Naive thymus-derived CD8-positive, alpha-beta T cell (primary cell): Measurements from ENCODE around the gene RAVER1. TPM values are rescaled to one million over a fixed set of nuclear protein-coding genes. Genes with fewer than 3 reads are reported as not detected.
"Not testable (repeated sequence)": the region's sequence is repeated elsewhere in the genome, so short reads cannot be mapped to it uniquely, and the experiment has no call there.

Experiments
- ATAC-seq, 2 donors: fragments of 150-1000 bp; cut with Tn5 transposase in 1 of 2; sonication (Bioruptor Pico), chemical (Tn5 transposase) in 1 of 2; 1 replicate in 1 of 2; 2 replicates in 1 of 2; pipeline ENCODE4 v1.10.0; 2021; ENCODE audit warnings: mild to moderate bottlenecking in 2 of 2, moderate library complexity in 2 of 2
- POLR2A ChIA-PET: fragments of 350-600 bp; sonication (Branson Sonifier 250); formaldehyde crosslinking; loops from one replicate; lab custom pipeline; 2021; ENCODE audit warnings: antibody characterized with exemption; lab: Charles Lee
- DNase-seq, 10 donors: peaks; one replicate each; pipeline versions ENCODE4 v3.0.0 to v3.0.0-alpha.2; 2020 to 2022
- H3K27ac Mint-ChIP-seq, 10 donors: one replicate each; pipeline ENCODE4 v1.8.0; 2020 to 2022; ENCODE audit warnings: mild to moderate bottlenecking in 10 of 10, mixed read lengths in 10 of 10, moderate library complexity in 4 of 10, inconsistent platforms in 1 of 10
- H3K27me3 Mint-ChIP-seq, 5 donors: one replicate each; pipeline ENCODE4 v1.8.0; 2021 to 2022; ENCODE audit warnings: mixed read lengths in 5 of 5
- H3K36me3 Mint-ChIP-seq, 3 donors: one replicate each; pipeline ENCODE4 v1.8.0; 2020 to 2022; ENCODE audit warnings: mixed read lengths in 3 of 3, mild to moderate bottlenecking in 2 of 3, inconsistent platforms in 1 of 3
- H3K4me1 Mint-ChIP-seq, 4 donors: one replicate each; pipeline ENCODE4 v1.8.0; 2021 to 2022; ENCODE audit warnings: mixed read lengths in 4 of 4
- H3K4me3 Mint-ChIP-seq, 10 donors: one replicate each; pipeline ENCODE4 v1.8.0; 2020 to 2022; ENCODE audit warnings: mild to moderate bottlenecking in 10 of 10, mixed read lengths in 10 of 10, moderate library complexity in 6 of 10, inconsistent platforms in 1 of 10
- H3K9me3 Mint-ChIP-seq, 9 donors: one replicate each; pipeline ENCODE4 v1.8.0; 2020 to 2022; ENCODE audit warnings: mixed read lengths in 9 of 9, mild to moderate bottlenecking in 3 of 9, inconsistent platforms in 1 of 9, moderate library complexity in 1 of 9
- polyA plus RNA-seq, 3 donors: library from polyadenylated mRNA; unstranded; fragments of 300-500 nt; fragmentation: Illumina TruSeq; gene quantifications; one replicate each; pipeline ENCODE4 v1.2.3, GENCODE V29; 2021
- total RNA-seq, 8 experiments: library from RNA in 2 of 8; stranded (reverse) in 2 of 8; gene quantifications; one replicate each; pipeline ENCODE4 v1.2.3 and lab custom pipeline; 2021 to 2026

The RAVER1 gene
- total and polyA plus RNA-seq, 5 experiments from 2014 or later, result 11.2 to 55.8 (median 23.6) TPM

DNA sequence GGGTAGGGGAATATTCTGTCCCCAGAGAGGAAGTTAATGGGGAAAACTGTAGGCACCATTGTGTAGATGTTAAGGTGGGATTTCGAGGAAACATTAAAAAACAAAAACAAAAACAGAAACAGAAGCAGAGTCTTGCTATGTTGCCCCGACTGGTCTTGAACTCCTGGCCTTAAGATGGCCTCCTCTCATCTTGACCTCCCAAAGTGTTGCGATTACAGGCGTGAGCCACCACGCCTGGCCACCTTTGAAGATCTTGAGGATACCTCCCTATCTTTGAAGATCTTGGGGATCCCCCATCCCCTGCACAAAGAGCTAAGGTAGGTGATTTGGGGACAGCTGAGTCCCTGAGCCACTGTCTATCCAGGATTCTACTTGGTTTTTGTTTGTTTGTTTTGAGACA lies 6.6 kb upstream of the RAVER1 start:
- peaks cover 0 to 18% (median 0%) of the 10 kb centered on the region in 3 donors for H3K36me3 Mint-ChIP-seq
- no peaks in the 10 kb centered on the region for H3K27me3 Mint-ChIP-seq
- peak overlapping the region; percentile 91 to 99 (median 94) for H3K4me3 Mint-ChIP-seq
- H3K27ac Mint-ChIP-seq, result peak overlapping the region; percentile 82 to 97 (median 96)
- DNase-seq (no peak), ATAC-seq (no peak)
- H3K4me1 Mint-ChIP-seq, result peaks cover 8 to 45% (median 32%) of the 10 kb centered on the region in 4 donors
- POLR2A ChIA-PET, result no interaction called here
- H3K9me3 Mint-ChIP-seq, result no peaks in the 10 kb centered on the region

DNA sequence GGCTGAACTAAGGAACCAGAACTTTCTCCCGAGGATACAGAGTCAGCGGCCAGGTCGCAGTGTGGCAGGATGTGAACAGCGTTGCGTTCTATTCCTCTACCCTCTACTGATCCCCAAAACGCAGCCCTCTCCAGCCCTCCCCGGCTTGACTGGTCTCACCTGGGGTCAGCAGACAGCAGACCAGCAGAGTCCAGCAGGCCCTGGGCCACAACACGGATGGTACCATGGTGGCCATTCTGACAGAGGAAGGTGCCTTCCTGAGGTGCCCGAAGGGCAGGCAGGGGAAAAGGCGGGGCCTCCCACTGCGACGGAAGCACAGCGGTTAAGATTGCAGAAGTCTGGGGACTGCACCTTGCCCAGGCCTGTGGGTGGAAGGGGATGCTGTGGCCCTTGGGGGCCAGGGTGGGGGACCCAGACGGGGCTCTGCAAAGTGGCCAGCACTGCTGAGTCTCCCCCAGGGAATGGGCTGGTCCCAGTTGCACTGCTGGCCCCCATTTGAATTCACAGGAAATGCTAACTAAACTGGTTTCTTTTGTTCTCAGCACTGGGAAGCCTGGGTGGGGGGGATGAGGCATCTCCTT lies 6.1 kb upstream of the RAVER1 start, which contains the start of gene ICAM3:
Gene ICAM3 (minus strand): TSS at position 245 of the 581 bp plus-strand sequence. CDS start 10 bp downstream, at position 235.
- Mint-ChIP-seq H3K27me3 (no peaks in the 10 kb centered on the region), H3K4me3 (peak within 1 kb of the TSS; percentile 91 to 99 (median 94)), H3K4me1 (peaks cover 8 to 47% (median 35%) of the 10 kb centered on the region in 4 donors), H3K9me3 (no peaks in the 10 kb centered on the region), H3K36me3 (peaks cover 0 to 22% (median 0%) of the 10 kb centered on the region in 3 donors), H3K27ac (peak within 1 kb of the TSS; percentile 82 to 97 (median 96))
- POLR2A ChIA-PET, result no interaction called here
- DNase-seq (peak; percentile 16 to 77 (median 58)), ATAC-seq (peak; percentile 96 to 97)

DNA sequence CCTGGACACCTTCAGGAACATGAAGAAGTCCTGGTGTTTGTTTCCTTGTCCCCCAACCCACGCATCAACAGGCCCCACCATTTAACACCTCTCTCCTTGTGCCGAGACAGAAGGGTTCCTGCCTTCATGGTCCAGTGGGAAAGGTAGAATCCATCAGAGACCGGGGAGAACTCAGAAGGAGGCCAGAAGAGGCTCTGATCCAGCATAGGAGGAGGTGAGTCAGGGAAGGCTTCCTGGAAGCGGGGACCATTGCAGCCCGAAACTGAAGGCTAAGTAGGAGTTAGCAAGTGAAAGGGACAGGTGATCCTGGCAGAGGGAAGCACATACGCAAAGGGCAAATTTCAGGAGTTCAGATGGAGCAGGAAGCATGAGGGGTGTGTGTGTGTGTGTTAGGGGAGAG lies 5.6 kb upstream of the RAVER1 start:
- Mint-ChIP-seq H3K27me3 (no peaks in the 10 kb centered on the region), H3K4me3 (peak overlapping the region; percentile 91 to 99 (median 94)), H3K9me3 (no peaks in the 10 kb centered on the region), H3K36me3 (peaks cover 0 to 25% (median 0%) of the 10 kb centered on the region in 3 donors), H3K27ac (peak overlapping the region; percentile 82 to 97 (median 96)), H3K4me1 (peaks cover 8 to 50% (median 40%) of the 10 kb centered on the region in 4 donors)
- ATAC-seq (no peak), DNase-seq (no peak)
- POLR2A ChIA-PET, result no interaction called here

DNA sequence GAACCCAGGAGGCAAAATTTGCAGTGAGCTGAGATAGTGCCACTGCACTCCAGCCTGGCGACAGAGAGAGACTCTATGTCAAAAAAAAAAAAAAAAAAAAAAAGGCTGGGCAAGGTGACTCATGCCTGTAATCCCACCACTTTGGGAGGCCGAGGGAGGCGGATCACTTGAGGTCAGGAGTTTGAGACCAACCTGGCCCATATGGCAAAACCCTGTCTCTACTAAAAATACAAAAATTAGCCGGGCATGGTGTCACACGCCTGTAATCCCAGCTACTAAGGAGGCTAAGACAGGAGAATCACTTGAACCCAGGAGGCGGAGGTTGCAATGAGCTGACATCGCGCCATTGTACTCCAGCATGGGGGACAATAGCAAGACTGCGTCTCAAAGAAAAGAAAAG lies 3.4 kb upstream of the RAVER1 start:
- Mint-ChIP-seq H3K4me3 (peak overlapping the region in 5 of 10 donors; percentile 7 to 51 (median 15)), H3K36me3 (peaks cover 0 to 30% (median 4%) of the 10 kb centered on the region in 3 donors), H3K27ac (peak overlapping the region in 5 of 10 donors; percentile 19 to 57 (median 34)), H3K4me1 (peaks cover 15 to 69% (median 61%) of the 10 kb centered on the region in 4 donors)
- not testable (repeated sequence) for H3K9me3 Mint-ChIP-seq, H3K27me3 Mint-ChIP-seq, ATAC-seq, DNase-seq
- POLR2A ChIA-PET, result interaction anchor here (0.6 kb wide), 1 partner anchor 24 kb away, joined by 3 read pairs; no protein-coding TSS in a partner anchor

DNA sequence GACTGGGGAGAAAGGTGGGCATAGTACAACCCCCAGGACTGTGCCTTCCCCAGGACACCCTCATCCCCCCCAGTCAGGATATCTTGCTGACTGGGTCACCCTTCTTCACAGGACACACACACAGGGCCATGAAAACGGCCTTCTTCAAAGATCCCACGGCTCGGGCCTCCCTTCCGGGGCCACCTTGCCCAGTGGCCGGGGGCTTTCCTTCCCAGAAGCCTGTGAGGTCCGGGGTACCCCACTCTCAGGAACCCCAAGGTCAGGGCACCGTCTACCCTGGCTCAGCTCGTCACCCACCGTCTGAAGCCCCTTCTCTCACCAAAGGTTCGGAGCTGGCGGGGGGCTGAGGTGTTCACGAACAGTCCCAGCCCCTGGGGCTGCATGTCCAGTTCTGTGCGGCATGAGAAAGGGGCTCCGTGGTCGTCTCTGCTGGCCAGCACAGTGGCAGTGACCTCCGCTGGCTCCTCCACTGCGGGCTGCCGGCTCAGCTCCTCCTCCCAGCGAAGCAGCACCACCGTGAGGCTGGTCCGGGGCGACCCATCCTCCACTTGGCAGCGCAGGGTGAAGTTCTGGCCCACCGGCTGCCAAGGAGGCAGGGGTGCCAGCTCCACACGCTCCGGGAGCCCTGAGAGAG lies 2.1 kb upstream of the RAVER1 start:
- peak overlapping the region in 3 of 10 donors; percentile 2 to 35 (median 25) for H3K27ac Mint-ChIP-seq
- H3K4me1 Mint-ChIP-seq, result peaks cover 15 to 73% (median 58%) of the 10 kb centered on the region in 4 donors
- DNase-seq, result no peak
- ATAC-seq, result no peak
- POLR2A ChIA-PET, result interaction anchor here (0.5 to 0.6 kb wide), 3 partner anchors 46 to 1235 kb away, joined by 4 to 5 read pairs (median 4); no protein-coding TSS in a partner anchor
- no peaks in the 10 kb centered on the region for H3K27me3 Mint-ChIP-seq
- H3K4me3 Mint-ChIP-seq, result peak overlapping the region in 1 of 10 donors; percentile 9
- H3K36me3 Mint-ChIP-seq, result peaks cover 0 to 30% (median 4%) of the 10 kb centered on the region in 3 donors
- H3K9me3 Mint-ChIP-seq, result no peaks in the 10 kb centered on the region

DNA sequence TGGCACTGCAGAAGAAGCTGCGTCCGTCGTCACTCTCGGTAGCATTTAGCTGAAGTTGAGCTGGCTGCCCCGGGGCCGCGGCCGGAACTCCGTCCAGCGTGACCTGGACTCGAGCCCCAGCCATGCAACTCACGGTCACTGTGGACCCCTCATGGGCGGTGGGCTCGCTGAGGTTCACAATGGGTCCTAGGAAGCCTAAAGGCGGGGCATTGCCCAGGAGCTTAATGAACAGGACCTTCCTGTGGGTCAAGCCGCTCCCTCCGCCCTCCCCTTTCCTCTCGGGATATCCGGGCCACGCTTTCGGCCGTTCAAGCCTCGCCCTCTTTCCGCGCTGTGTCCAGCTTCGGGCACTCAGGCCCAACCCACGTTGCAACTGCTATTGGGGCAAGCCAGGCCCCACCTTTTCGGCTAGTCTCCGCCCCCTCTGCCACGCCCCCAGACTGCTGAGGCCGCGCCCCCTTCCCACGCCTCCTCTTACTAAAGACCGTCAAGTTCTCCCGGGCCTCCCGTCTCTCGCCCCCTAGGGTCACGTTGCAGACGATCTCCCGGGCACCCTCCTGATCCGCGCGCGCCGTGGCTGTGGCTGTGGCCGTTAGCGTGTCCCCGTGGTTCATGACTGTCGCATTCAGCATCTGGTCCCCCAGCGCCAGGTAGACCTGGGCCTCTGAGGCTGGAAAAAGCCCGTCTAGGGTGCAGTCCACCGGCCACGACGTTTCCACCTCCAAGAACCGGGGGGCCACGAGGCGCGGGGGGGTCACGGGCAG lies 1.4 kb upstream of the RAVER1 start:
- POLR2A ChIA-PET, result interaction anchor here (0.6 to 2.6 kb wide), 6 partner anchors 9 to 1236 kb away, joined by 3 to 13 read pairs (median 5); partner anchors contain the start of gene TYK2
- Mint-ChIP-seq H3K4me1 (peaks cover 14 to 72% (median 58%) of the 10 kb centered on the region in 4 donors), H3K36me3 (peaks cover 0 to 36% (median 5%) of the 10 kb centered on the region in 3 donors), H3K4me3 (peak overlapping the region in 6 of 10 donors; percentile 9 to 96 (median 34)), H3K27ac (peak overlapping the region in 6 of 10 donors; percentile 20 to 96 (median 50)), H3K9me3 (no peaks in the 10 kb centered on the region), H3K27me3 (no peaks in the 10 kb centered on the region)
- no peak for ATAC-seq
- peak in 3 of 10 donors; percentile 17 to 25 (median 24) for DNase-seq

DNA sequence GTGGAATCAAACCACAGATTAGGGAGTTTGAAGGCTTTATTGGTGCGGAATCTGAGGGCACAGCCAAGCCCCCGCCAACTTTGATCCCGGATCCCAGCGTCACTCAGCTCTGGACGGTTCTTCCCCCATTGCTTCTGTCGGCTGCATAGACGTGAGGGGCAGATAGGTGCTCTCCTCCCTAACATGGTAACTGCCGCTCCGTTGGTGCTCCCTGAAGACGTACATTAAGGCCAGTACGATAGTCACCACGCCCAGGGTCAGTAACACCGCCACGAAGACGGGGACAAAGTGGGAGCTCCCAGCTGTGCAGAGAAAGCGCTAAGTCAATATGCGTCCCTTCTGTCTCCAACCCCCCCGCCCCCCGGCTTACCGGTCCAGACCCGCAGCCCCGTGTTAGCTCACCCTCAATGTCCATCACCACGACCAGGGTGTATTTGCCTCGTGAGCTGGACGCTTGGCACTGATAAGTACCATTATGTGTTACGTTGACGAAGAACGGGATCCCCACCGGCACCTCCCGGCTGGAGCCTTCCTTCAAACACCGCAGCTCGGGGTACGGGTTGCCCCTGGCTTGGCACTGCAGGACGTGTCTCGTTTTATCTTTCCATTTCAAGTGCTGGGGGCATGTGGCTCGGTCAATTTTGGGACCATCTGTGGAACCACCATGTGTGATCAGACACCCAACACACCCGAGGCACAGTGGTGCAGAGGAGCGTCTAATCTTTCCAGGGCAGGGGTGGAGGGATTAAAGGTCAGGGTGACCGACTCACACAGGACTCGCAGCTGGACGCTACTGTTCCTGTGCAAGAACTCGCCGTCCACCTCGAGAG lies 644 bp upstream of the RAVER1 start:
- H3K27me3 Mint-ChIP-seq, result no peaks in the 10 kb centered on the region
- ATAC-seq (peak in 1 of 2 donors; percentile 1), DNase-seq (no peak)
- H3K4me3 Mint-ChIP-seq, result peak overlapping the region; percentile 93 to 97 (median 96)
- H3K4me1 Mint-ChIP-seq, result peaks cover 14 to 68% (median 51%) of the 10 kb centered on the region in 4 donors
- POLR2A ChIA-PET, result interaction anchor here (0.5 to 2.6 kb wide), 15 partner anchors 10 to 628 kb away, joined by 3 to 13 read pairs (median 5); partner anchors contain the start of genes CDC37, ICAM1 and TYK2
- H3K27ac Mint-ChIP-seq, result peak overlapping the region; percentile 84 to 97 (median 96)
- no peaks in the 10 kb centered on the region for H3K9me3 Mint-ChIP-seq
- H3K36me3 Mint-ChIP-seq, result peaks cover 0 to 42% (median 5%) of the 10 kb centered on the region in 3 donors

DNA sequence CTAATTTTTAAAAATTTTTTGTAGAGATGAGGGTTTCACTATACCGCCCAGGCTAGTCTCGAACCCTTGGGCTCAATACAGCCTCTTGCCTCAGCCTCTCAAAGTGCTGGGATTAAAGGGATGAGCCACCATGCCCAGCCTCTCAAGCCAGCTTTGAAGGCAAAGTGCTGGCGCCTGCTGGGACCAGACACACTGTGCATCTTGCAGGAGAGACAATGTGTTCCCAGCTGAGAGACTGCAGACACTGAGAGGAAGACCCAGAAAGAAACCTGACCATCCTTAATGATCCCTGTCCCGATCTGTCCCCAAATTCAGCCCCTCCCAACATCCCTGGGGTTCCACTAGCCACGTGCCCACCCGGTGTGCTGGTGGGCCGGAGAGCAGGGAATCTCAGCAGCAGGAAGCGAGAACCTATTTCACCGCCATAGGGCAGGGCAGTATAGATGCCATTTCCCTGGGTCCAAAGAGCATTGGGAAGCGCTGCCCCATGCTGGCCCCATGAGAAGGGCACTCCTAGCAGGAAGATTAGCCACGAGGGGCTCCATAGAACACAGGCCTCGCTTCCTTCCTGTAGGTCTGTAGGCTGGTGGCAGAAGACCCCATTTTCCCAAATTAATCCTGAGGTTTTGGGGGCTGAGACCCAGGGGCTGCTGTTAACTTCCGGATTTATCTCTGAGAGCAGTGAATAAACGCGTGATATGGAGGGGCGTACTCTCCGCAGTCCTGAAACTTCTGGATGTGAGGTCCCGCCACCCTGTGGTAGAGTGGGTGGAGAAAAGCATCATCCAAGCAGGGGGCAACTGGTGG lies 968 bp downstream of the RAVER1 start:
- POLR2A ChIA-PET, result interaction anchor here (0.7 to 2.6 kb wide), 11 partner anchors 9 to 189 kb away, joined by 3 to 13 read pairs (median 6); partner anchors contain the start of genes CDC37, ICAM1 and TYK2
- DNase-seq, result no peak
- H3K9me3 Mint-ChIP-seq, result no peaks in the 10 kb centered on the region
- H3K4me3 Mint-ChIP-seq, result peak overlapping the region; percentile 93 to 97 (median 96)
- H3K4me1 Mint-ChIP-seq, result peaks cover 8 to 56% (median 40%) of the 10 kb centered on the region in 4 donors
- ATAC-seq, result no peak
- no peaks in the 10 kb centered on the region for H3K27me3 Mint-ChIP-seq
- H3K27ac Mint-ChIP-seq, result peak overlapping the region; percentile 84 to 97 (median 96)
- peaks cover 0 to 49% (median 7%) of the 10 kb centered on the region in 3 donors for H3K36me3 Mint-ChIP-seq

DNA sequence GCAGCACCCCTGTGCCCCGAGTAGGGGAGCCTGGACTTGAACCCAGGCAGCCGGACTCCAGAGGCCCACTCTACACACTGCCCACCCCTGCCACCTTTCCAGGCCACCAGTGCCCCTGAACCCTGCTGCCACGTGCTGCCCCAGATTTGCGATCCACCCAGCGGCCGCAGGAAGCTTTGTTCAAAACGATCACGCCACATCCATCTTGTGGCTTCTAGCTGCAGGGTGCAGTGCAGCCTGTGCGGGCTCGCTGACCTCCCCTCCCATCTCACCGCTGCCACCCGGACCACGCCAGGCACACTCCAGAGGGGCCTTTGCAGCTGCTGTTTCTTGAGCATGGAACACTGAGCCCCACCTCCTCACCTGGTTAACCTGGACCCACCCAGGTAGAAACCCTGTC lies 3.8 kb downstream of the RAVER1 start:
- ATAC-seq, result no peak
- Mint-ChIP-seq H3K27me3 (no peaks in the 10 kb centered on the region), H3K4me1 (peaks cover 8 to 39% (median 34%) of the 10 kb centered on the region in 4 donors), H3K27ac (peak overlapping the region in 1 of 10 donors; percentile 41), H3K36me3 (peaks cover 0 to 57% (median 7%) of the 10 kb centered on the region in 3 donors), H3K9me3 (no peaks in the 10 kb centered on the region), H3K4me3 (no peak overlapping the region)
- no peak for DNase-seq
- POLR2A ChIA-PET, result interaction anchor here (1.6 to 1.8 kb wide), 2 partner anchors 49 to 59 kb away, joined by 5 to 6 read pairs; partner anchors contain the start of gene ICAM1

DNA sequence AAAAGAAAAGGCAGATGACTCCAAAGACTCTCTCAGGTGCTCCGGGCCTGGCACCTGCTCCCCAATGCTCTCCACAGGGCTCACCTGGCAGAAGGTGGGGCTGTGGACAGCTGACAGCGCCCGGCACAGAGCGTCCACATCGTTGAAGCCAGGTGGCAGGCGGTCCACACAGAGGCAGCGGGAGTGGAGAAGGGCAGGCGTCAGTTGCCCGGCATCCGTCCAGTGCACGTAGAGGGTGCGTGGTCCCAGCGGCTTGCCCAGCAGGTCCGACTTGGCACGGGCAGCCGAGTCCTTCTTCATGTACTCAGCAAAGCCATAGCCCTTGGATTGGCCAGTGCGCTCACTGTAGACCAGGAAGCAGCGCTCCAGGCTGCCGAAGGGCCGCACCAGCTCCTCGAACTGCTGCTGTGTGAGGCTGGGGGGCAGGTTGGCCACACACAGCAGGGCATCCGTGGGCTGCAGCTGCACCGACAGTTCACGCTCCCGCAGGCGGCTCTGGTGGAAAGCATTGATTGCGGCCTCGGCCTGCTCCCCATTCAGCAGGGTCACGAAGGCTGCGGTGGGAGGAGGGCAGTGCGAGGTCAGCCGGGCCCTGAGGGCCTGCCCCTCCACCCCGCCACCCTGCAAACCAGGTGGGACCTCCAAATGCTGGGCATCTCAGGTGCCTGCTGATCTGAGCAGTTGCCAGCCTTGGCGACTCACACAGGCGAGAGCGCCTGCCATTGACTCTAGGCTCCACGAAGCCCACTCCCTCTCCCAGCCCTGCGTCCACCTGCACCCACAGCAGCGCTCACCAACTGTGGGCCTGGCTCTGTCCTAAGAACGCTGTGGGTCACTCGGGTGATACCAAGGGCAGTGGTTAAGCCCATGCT lies 4.5 kb downstream of the RAVER1 start:
- DNase-seq (no peak), ATAC-seq (no peak)
- H3K36me3 Mint-ChIP-seq, result peaks cover 0 to 62% (median 9%) of the 10 kb centered on the region in 3 donors
- no peaks in the 10 kb centered on the region for H3K27me3 Mint-ChIP-seq
- peaks cover 8 to 34% (median 27%) of the 10 kb centered on the region in 4 donors for H3K4me1 Mint-ChIP-seq
- H3K9me3 Mint-ChIP-seq, result no peaks in the 10 kb centered on the region
- H3K27ac Mint-ChIP-seq, result peak overlapping the region in 1 of 10 donors; percentile 34
- POLR2A ChIA-PET, result no interaction called here
- H3K4me3 Mint-ChIP-seq, result no peak overlapping the region
